Spleen (tissue), 7 donors: ENCODE results near the gene PRKACA.

Source experiments
- CTCF ChIP-seq, 11 experiments: fragments of 200-600 bp in 7 of 11; fragments of 450-650 bp in 4 of 11; sonication (generic) in 4 of 11; IDR thresholded peaks in 8 of 11; conservative IDR thresholded peaks in 3 of 11; 1 replicate in 7 of 11; 2 replicates in 4 of 11; pipeline versions ENCODE4 v1.4.0 to v1.8.0; 2016 to 2021; ENCODE audit warnings: antibody characterized with exemption in 11 of 11, inconsistent platforms in 4 of 11, mild to moderate bottlenecking in 1 of 11
- POLR2A ChIP-seq, 3 donors: fragments of 450-650 bp; IDR thresholded peaks; one replicate each; pipeline ENCODE4 v1.5.1; 2017; ENCODE audit warnings: antibody characterized with exemption in 3 of 3, mild to moderate bottlenecking in 1 of 3
- POLR2AphosphoS5 ChIP-seq, 3 donors: sonication (generic); formaldehyde crosslinking; IDR thresholded peaks; one replicate each; pipeline ENCODE4 v1.5.1; 2017; ENCODE audit warnings: antibody characterized with exemption in 3 of 3
- donor health status: DM: no; HTN: no; CAD: no; lungs with moderate emphysema.
- donor health status: DM: no; HTN: no; CAD: no.
- donor health status: DM: no; HTN: no; CAD: no.

DNA sequence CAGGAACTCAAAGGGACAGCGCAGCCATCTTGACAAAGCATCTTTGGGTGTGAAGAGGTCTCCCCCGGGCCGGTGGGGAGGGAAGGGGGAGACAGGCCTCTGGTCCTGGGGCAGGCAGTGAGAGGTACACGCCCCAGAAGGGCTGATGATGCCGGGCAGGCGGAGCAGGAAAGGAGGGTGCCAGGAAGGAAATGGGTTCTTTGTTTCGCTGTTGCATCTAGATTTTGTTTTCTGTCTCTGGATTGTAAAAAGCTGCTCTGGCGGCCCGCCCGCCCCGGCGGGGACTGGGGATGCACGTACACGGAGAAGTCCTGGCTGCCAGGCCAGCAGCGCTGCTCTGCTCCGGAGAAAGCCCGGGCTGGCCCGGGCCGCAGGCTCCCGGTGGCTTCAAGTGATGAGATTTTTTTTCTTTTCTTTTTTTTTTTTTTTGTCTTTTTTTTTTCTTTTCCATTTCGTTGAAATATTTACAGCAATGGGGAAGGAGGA lies 32.0 kb upstream of the PRKACA start:
- no peak for TF ChIP-seq POLR2A (IDR thresholded peaks at IDR 0.05)
- no peak for TF ChIP-seq CTCF (IDR thresholded peaks at IDR 0.05 in 8 of 11, conservative IDR thresholded peaks at IDR 0.05 in 3 of 11)
- peak in 2 of 3 donors; percentile 29 to 41 for TF ChIP-seq POLR2AphosphoS5 (IDR thresholded peaks at IDR 0.05)
